PC-3 (cell line): Measurements from ENCODE around the gene PRKCD. TPM values are rescaled to one million over a fixed set of nuclear protein-coding genes. Genes with fewer than 3 reads are reported as not detected.

ENCODE experiments used
- ATAC-seq: fragments of 200-7000 bp; cut with Tn5 transposase; 2 replicates; pipeline ENCODE4 v1.9.1; 2020; ENCODE audit warnings: mild to moderate bottlenecking, moderate library complexity
- BruUV-seq: library from RNA; stranded (reverse); fragments of 400-500 nt; replicated peaks from 2 replicates; lab custom pipeline; 2021; lab: Mats Ljungman, UMichigan
- CTCF ChIA-PET: fragments of 300-600 bp; sonication (Branson Sonifier 250); formaldehyde crosslinking; loops from one replicate; lab custom pipeline; 2022; ENCODE audit warnings: antibody characterized with exemption; lab: Charles Lee
- POLR2A ChIA-PET: fragments of 300-600 bp; sonication (Branson Sonifier 250); formaldehyde crosslinking; loops from one replicate; lab custom pipeline; 2022; ENCODE audit warnings: antibody characterized with exemption; ENCODE audit not compliant: unreplicated experiment; lab: Charles Lee
- DNase-seq: peaks from one replicate; pipeline ENCODE4 v3.0.0-alpha.2; 2015
- H2AFZ ChIP-seq: fragments of 300-600 bp; sonication (generic); 2 replicates; pipeline ENCODE4 v1.6.0; 2016; ENCODE audit warnings: antibody characterized with exemption, low read length
- H3F3A ChIP-seq: fragments of 300-600 bp; sonication (generic); one replicate; pipeline ENCODE4 v1.6.0; 2017; ENCODE audit warnings: antibody characterized with exemption, low read length, control low read depth, mild to moderate bottlenecking; ENCODE audit not compliant: unreplicated experiment
- H3K27ac ChIP-seq: fragments of 300-600 bp; sonication (generic); 2 replicates; pipeline ENCODE4 v1.5.1; 2016; ENCODE audit warnings: mild to moderate bottlenecking, low read length
- H3K27me3 ChIP-seq: fragments of 300-600 bp; sonication (generic); 2 replicates; pipeline ENCODE4 v1.6.1; 2016; ENCODE audit warnings: low read length, mixed read lengths
- H3K36me3 ChIP-seq: fragments of 300-600 bp; sonication (generic); 2 replicates; pipeline ENCODE4 v1.6.1; 2016; ENCODE audit warnings: low read depth, mixed run types, low read length, mixed read lengths
- H3K4me1 ChIP-seq: fragments of 300-600 bp; sonication (generic); 2 replicates; pipeline ENCODE4 v1.5.1; 2016; ENCODE audit warnings: low read length; ENCODE audit not compliant: insufficient read depth
- H3K4me2 ChIP-seq: fragments of 300-600 bp; sonication (generic); 2 replicates; pipeline ENCODE4 v1.6.0; 2016; ENCODE audit warnings: low read length
- H3K4me3 ChIP-seq: fragments of 300-600 bp; sonication (generic); 2 replicates; pipeline ENCODE4 v1.5.1; 2016; ENCODE audit warnings: mild to moderate bottlenecking, low read length, mixed read lengths
- H3K79me2 ChIP-seq: fragments of 300-600 bp; sonication (generic); 2 replicates; pipeline ENCODE4 v1.6.1; 2017; ENCODE audit warnings: low read length, mixed read lengths
- H3K9ac ChIP-seq: fragments of 300-600 bp; sonication (generic); 2 replicates; pipeline ENCODE4 v1.6.0; 2016; ENCODE audit warnings: mild to moderate bottlenecking, low read length
- H3K9me2 ChIP-seq: fragments of 300-600 bp; sonication (generic); replicated peaks from 2 replicates; pipeline ENCODE4 v1.6.1; 2016; ENCODE audit warnings: mixed run types, low read length, mixed read lengths
- H3K9me3 ChIP-seq: fragments of 300-600 bp; sonication (generic); 2 replicates; pipeline ENCODE4 v1.6.1; 2016; ENCODE audit warnings: low read length, mixed read lengths
- H4K20me1 ChIP-seq: fragments of 300-600 bp; sonication (generic); 2 replicates; pipeline ENCODE4 v1.6.1; 2016; ENCODE audit warnings: low read length, mixed read lengths
- CTCF ChIP-seq: fragments of 300-600 bp; sonication (generic); conservative IDR thresholded peaks from 2 replicates; pipeline ENCODE4 v1.5.1; 2017; ENCODE audit warnings: antibody characterized with exemption, low read depth, mild to moderate bottlenecking, low read length
- EZH2 ChIP-seq: fragments of 300-600 bp; sonication (generic); IDR thresholded peaks from one replicate; pipeline ENCODE4 v1.6.1; 2017; ENCODE audit warnings: antibody characterized with exemption, mild to moderate bottlenecking, low read length; ENCODE audit not compliant: unreplicated experiment
- EZH2phosphoT487 ChIP-seq: fragments of 300-600 bp; sonication (generic); IDR thresholded peaks from 2 replicates; pipeline ENCODE4 v1.6.1; 2018; ENCODE audit warnings: mild to moderate bottlenecking, antibody characterized with exemption, low read length, borderline replicate concordance
- intact Hi-C: fragments of 100-400 bp; cut with micrococcal nuclease; formaldehyde crosslinking; loops from 2 replicates; pipeline ENCODE4 v1.9.0; 2023
- total RNA-seq: library from RNA; depleted of rRNA; stranded (reverse); fragments of >200 nt; gene quantifications from 2 replicates; pipeline ENCODE4 v1.2.3, GENCODE V29; 2014

The PRKCD gene
- total RNA-seq, 1 experiment from 2014 or later, result 7.8 TPM

- H3K9me3 ChIP-seq, result no peaks in the 10 kb centered on the region
- no peaks in the 10 kb centered on the region for H4K20me1 ChIP-seq
- H3K9ac ChIP-seq, result 0 out of 2 replicates have a peak overlapping the region, but pooled peaks have one; percentile 6
- H3K4me3 ChIP-seq, result no peak overlapping the region
- ChIA-PET CTCF (interaction anchor here (0.8 kb wide), 1 partner anchor 23 kb away, joined by 3 read pairs; no protein-coding TSS in a partner anchor), POLR2A (no interaction called here)
- no peaks in the 10 kb centered on the region for H3K36me3 ChIP-seq
- H3K27ac ChIP-seq, result peak overlapping the region; percentile 80
- BruUV-seq, result no TSS peak
- intact Hi-C loops, result no loop called here
- peak; percentile 84 for DNase-seq
- no peak overlapping the region for H2AFZ ChIP-seq
- H3F3A ChIP-seq, result peaks cover 5% of the 10 kb centered on the region
- peak overlapping the region; percentile 78 for H3K4me2 ChIP-seq
- no peaks in the 10 kb centered on the region for H3K79me2 ChIP-seq
- H3K9me2 ChIP-seq, result no peaks in the 10 kb centered on the region
- H3K27me3 ChIP-seq, result no peaks in the 10 kb centered on the region
- peaks cover 62% of the 10 kb centered on the region for H3K4me1 ChIP-seq
- TF ChIP-seq EZH2, result no peak
- no peak for TF ChIP-seq CTCF
- no peak for TF ChIP-seq EZH2phosphoT487
- peak; percentile 20 for ATAC-seq
Observed at GRCh38 chr3:53154881-53155285, 6.1 kb upstream of the PRKCD start.

GRCh38 chr3:53155760-53156159 lies 5.2 kb upstream of the PRKCD start:
- Histone ChIP-seq H3F3A (peaks cover 5% of the 10 kb centered on the region), H3K27me3 (no peaks in the 10 kb centered on the region), H3K4me2 (peak overlapping the region; percentile 78), H3K4me3 (0 out of 2 replicates have a peak overlapping the region, but pooled peaks have one; percentile 31), H4K20me1 (no peaks in the 10 kb centered on the region), H3K79me2 (no peaks in the 10 kb centered on the region), H3K9ac (peak overlapping the region; percentile 58), H3K27ac (peak overlapping the region; percentile 80), H3K36me3 (no peaks in the 10 kb centered on the region), H2AFZ (no peak overlapping the region), H3K4me1 (peaks cover 58% of the 10 kb centered on the region), H3K9me2 (no peaks in the 10 kb centered on the region), H3K9me3 (no peaks in the 10 kb centered on the region)
- ChIA-PET POLR2A (interaction anchor here (0.7 kb wide), 1 partner anchor 952 kb away, joined by 4 read pairs; no protein-coding TSS in a partner anchor), CTCF (interaction anchor here (0.8 kb wide), 1 partner anchor 24 kb away, joined by 3 read pairs; no protein-coding TSS in a partner anchor)
- TF ChIP-seq CTCF (no peak), EZH2phosphoT487 (no peak), EZH2 (no peak)
- ATAC-seq (peak; percentile 38), DNase-seq (peak; percentile 93)
- no TSS peak for BruUV-seq
- intact Hi-C loops, result no loop called here

- H3K4me1 ChIP-seq, result peaks cover 53% of the 10 kb centered on the region
- DNase-seq (peak; percentile 65), ATAC-seq (no peak)
- intact Hi-C loops, result no loop called here
- ChIA-PET CTCF (no interaction called here), POLR2A (interaction anchor here (0.7 kb wide), 1 partner anchor 953 kb away, joined by 4 read pairs; no protein-coding TSS in a partner anchor)
- no peaks in the 10 kb centered on the region for H3K9me3 ChIP-seq
- H3K9me2 ChIP-seq, result no peaks in the 10 kb centered on the region
- H3K27ac ChIP-seq, result peak overlapping the region; percentile 80
- peak overlapping the region; percentile 78 for H3K4me2 ChIP-seq
- H3F3A ChIP-seq, result peaks cover 5% of the 10 kb centered on the region
- no peaks in the 10 kb centered on the region for H4K20me1 ChIP-seq
- peak overlapping the region; percentile 58 for H3K9ac ChIP-seq
- BruUV-seq, result no TSS peak
- no peak overlapping the region for H3K4me3 ChIP-seq
- no peaks in the 10 kb centered on the region for H3K36me3 ChIP-seq
- H3K79me2 ChIP-seq, result peaks cover 2% of the 10 kb centered on the region
- H2AFZ ChIP-seq, result 0 out of 2 replicates have a peak overlapping the region, but pooled peaks have one; percentile 49
- TF ChIP-seq EZH2phosphoT487, result no peak
- TF ChIP-seq CTCF, result no peak
- no peak for TF ChIP-seq EZH2
- no peaks in the 10 kb centered on the region for H3K27me3 ChIP-seq
Observed at GRCh38 chr3:53156368-53156834, 4.6 kb upstream of the PRKCD start.
